ENCODE measurements around the gene SKI.

GRCh38 chr1:2210786-2211185 lies 17.3 kb upstream of the SKI start:
- no peak for TF ChIP-seq CTCF (IDR thresholded peaks at IDR 0.05)
- no peak for TF ChIP-seq POLR2A (IDR thresholded peaks at IDR 0.05)
